Stimulated activated effector memory CD8-positive, alpha-beta T cell treated with anti-CD3 and anti-CD28 coated beads, Interleukin-12 subunit alpha, Interleukin-12 subunit beta, amount 100 ng/mL, for 72 hours (primary cell): ENCODE data around the gene MCAM.

ENCODE experiments used
- ATAC-seq: fragments of 150-1000 bp; cut with Tn5 transposase; 2 replicates; pipeline ENCODE4 v1.10.0; 2021
- DNase-seq, 2 donors: peaks; one replicate each; pipeline ENCODE4 v3.0.0; 2021 to 2022; ENCODE audit warnings: low spot score in 2 of 2
- H3K27ac Mint-ChIP-seq: one replicate; pipeline ENCODE4 v1.8.0; 2022; ENCODE audit warnings: mild to moderate bottlenecking, mixed read lengths
- H3K36me3 Mint-ChIP-seq: one replicate; pipeline ENCODE4 v1.8.0; 2022; ENCODE audit warnings: mild to moderate bottlenecking, mixed read lengths
- H3K4me1 Mint-ChIP-seq: one replicate; pipeline ENCODE4 v1.8.0; 2022; ENCODE audit warnings: mixed read lengths
- H3K4me3 Mint-ChIP-seq: one replicate; pipeline ENCODE4 v1.8.0; 2022; ENCODE audit warnings: mild to moderate bottlenecking, mixed read lengths
- H3K9me3 Mint-ChIP-seq: one replicate; pipeline ENCODE4 v1.8.0; 2022; ENCODE audit warnings: mixed read lengths

Gene MCAM

DNA sequence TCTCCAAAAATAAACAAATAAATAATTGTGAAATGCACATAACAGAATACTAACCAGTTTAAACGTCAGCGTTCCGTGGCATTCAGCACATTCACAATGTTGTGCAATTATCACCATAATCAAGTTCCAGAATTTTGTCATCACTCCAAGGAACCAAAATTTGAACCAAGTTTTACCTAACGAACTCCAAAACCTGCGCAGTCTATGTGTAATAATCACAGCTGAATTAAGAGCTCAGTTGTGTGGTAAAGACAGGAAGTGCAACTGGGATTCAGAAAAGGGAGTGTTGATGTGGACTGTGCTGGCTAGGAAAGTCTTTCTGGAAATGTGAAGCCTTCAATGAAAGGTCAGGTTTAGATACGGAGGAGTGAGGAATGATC, 5.4 kb upstream of the MCAM start:
- H3K4me3 Mint-ChIP-seq, result peak overlapping the region; percentile 82
- DNase-seq (no peak), ATAC-seq (no peak)
- H3K9me3 Mint-ChIP-seq, result no peaks in the 10 kb centered on the region
- peaks cover 5% of the 10 kb centered on the region for H3K36me3 Mint-ChIP-seq
- no peak overlapping the region for H3K27ac Mint-ChIP-seq
- peaks cover 36% of the 10 kb centered on the region for H3K4me1 Mint-ChIP-seq

DNA sequence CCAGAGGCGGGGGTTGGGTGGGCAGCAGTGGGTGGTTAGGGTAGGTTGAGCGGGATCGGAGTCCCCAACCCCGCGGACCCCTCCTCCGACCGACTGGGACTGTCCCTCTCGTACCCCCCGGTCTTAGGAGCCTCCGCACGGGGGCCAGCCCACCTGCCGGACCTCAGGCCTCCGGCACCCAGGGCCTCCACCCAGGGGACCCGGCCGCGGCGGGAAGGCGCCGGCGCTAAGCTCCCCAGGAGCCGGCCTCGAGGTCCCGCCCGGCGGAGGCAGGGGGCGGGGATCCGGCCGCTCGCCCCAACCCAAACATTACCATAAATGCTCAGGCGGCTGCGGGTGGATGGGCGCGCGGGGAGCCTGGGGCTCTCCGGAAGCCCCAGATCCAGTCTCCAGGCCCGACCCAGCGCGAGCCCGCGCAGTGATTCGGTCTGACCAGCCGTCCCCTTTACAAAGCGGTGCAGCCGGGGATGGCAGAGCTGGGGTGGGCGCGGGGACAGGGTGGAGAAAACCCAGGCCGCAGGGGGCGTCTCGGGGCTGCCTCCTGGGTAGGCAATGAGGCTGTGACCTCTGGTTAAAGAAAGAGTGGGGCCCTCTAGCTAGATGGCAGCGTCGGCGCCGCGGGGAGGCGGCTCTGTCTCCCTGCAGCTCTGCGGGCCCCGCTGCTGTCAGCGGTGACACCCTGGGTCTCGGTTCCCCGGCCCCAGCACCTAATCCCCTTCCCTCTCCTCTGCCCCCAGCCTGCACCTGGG, 4.0 kb upstream of the MCAM start:
- Mint-ChIP-seq H3K27ac (peak overlapping the region; percentile 94), H3K9me3 (no peaks in the 10 kb centered on the region), H3K4me1 (peaks cover 37% of the 10 kb centered on the region), H3K4me3 (peak overlapping the region; percentile 82), H3K36me3 (peaks cover 5% of the 10 kb centered on the region)
- ATAC-seq, result peak; percentile 73
- DNase-seq, result peak; percentile 59 to 85

DNA sequence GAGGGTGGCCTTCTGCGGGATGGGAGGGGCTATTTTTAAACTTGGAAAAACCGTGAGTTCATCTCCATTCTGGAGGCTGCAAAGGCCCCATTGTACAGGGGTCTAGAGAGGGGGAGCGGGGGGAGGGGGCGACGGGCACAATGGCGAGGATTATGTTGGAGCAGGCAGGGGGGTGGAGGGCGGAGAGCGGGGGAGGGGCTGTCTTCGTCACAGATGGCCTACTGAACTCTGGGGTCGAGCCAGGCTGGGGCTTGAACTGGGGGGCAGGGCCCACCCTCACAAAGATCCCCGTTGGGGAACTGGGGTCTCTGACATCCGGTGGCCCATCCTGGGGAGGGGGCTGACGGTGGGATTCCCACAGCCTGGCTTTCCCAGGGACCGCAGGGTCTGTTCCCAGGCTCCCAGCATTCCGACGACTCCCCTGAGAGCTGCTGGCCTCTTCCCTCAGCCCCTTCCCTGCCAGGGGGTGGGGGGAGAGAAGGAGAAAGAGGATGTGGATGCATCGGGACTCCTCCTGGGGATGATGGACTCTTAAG, 3.4 kb upstream of the MCAM start:
- H3K9me3 Mint-ChIP-seq, result no peaks in the 10 kb centered on the region
- ATAC-seq, result no peak

DNA sequence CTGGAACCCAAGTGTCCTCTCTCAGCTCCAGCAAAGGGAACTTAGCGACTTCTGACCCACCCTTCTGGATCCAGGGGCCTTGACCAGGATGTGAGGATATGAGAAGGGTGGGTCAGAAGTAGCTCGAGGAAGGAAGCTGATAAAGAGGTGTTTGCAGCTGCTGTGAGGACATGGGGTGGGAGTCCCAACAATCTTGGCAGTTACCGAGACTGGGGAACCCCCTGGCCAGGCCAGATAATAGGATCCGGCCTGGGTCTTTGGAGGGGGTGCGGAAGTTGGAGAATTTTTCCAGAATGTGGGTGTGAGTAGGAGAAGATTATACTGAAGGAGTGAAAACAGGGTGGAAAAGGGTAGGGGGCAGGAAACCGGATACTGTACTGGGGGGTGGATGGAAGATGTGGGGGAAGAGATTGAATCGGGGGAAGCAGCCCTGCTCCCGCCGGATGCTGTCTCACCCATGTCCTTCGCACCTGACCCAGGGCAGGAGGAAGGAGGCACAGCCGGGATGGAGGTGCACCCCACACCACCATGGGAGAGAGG, 2.8 kb upstream of the MCAM start:
- no peak for ATAC-seq
- H3K27ac Mint-ChIP-seq, result peak overlapping the region; percentile 77
- peaks cover 47% of the 10 kb centered on the region for H3K4me1 Mint-ChIP-seq
- no peaks in the 10 kb centered on the region for H3K9me3 Mint-ChIP-seq
- H3K4me3 Mint-ChIP-seq, result peak overlapping the region; percentile 82
- no peak for DNase-seq
- H3K36me3 Mint-ChIP-seq, result peaks cover 5% of the 10 kb centered on the region

More for the DNA sequence above, 3.4 kb upstream of the MCAM start:
- peak overlapping the region; percentile 77 for H3K27ac Mint-ChIP-seq
- peak overlapping the region; percentile 82 for H3K4me3 Mint-ChIP-seq
- H3K36me3 Mint-ChIP-seq, result peaks cover 5% of the 10 kb centered on the region
- H3K4me1 Mint-ChIP-seq, result peaks cover 43% of the 10 kb centered on the region
- DNase-seq, result no peak

DNA sequence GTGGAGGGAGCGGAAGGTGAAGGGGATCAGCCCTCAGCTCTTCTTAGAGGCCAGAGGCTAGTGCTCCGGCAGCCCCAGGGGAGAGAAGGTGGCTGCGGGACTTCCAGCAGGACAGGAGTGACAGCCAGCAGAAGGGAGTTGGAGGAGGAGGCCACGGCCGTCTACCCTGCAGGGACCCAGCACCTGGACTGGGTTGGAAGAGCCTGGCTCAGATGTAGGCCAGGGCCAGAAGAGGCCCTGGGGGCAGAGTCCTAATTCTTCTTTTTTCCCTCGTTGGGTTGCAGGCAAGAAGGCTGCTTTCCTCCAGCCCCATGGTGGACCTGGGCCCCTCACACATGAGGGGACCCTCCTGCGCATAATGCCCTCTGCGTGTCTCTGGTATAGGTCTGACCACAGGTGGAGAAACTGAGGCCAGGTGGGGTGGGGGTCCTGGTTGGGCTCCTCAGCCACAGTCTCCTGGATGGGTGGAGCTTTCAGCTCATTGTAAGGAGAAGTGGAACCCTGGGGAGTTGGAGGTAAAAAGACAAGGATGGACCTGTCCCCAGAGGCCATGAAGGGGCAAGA, 2.3 kb upstream of the MCAM start:
- Mint-ChIP-seq H3K27ac (peak overlapping the region; percentile 82), H3K36me3 (peaks cover 5% of the 10 kb centered on the region), H3K4me1 (peaks cover 50% of the 10 kb centered on the region), H3K4me3 (peak overlapping the region; percentile 82), H3K9me3 (no peaks in the 10 kb centered on the region)
- ATAC-seq (no peak), DNase-seq (no peak)

DNA sequence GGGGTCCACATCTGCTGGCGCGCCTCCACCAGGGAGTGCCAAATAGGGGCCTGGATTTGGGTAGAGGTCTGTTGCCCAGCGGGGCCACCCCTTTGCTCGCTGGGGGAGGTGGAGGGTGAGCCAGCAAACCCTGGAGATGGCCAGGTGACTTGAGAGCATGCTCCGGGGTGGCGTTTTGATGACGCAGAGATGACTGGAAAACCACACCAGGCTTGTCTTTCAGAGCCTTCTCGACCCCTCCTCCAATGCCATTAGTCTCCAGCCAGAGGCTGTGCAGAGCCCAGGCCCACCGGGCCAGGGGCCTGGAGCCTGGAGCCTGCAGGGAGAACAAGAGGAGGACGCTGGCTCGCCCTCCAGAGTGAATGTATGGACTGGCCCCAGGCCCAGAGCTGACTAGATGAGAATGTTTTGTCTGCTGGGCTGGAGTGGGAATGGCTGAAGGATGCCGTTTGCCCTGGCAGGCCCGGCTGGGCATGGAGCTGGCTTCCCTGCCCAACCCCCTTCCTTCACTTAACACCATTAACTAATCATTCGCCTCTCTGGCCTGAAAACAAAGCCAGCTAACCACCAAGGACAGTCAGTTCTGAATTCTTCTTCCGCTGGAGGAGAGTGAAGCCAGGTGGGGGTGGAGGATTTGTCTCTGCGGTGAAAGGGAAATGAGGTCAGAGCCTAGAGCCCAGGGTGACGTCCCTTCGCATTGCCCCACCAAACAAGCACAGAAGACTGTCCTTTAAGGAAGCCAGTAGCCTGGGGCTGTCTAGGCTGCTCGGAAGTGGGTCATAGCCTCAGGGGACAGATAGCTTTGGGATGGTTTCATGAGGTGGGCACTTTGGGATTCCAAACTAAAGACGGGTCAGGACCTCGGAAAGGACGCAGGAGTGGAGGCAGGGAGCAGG, 1.6 kb upstream of the MCAM start:
- DNase-seq (no peak), ATAC-seq (peak; percentile 71)
- H3K27ac Mint-ChIP-seq, result peak overlapping the region; percentile 82

DNA sequence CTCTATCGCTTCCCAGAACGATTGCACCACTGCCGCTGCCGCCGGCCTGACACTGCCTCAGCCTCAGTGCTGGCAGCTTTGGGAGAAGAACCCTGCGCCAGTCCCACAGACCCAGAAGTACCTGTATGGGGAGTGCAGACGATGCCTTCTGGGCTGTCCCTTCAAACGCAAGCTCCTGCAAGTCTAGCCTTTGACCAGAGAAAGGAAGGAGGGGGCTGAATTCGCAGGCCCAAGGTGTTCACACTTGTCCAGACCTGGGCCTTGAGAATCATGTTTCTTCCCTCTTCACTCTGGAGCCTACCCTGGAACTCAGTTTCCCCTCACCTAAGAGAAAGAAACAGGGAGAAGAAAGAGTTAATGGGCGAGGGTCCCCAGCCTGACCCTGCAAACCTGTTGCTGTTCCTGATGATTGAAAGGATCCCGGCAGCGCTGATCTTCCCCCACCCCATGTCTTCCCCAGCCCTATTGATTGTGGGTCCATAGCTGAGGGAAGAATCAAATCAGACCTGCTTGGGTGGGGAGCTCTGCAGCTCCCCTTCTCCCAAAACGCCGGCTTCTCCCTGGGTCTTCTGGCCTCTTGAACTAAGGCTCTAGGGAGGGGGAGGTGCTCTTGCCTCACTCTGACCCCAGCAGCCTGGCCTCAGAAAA, 786 bp upstream of the MCAM start:
- Mint-ChIP-seq H3K9me3 (no peaks in the 10 kb centered on the region), H3K4me1 (peaks cover 41% of the 10 kb centered on the region), H3K4me3 (peak overlapping the region; percentile 82), H3K27ac (no peak overlapping the region), H3K36me3 (peaks cover 5% of the 10 kb centered on the region)
- ATAC-seq (no peak), DNase-seq (no peak)

More for the DNA sequence above, 1.6 kb upstream of the MCAM start:
- peaks cover 46% of the 10 kb centered on the region for H3K4me1 Mint-ChIP-seq
- H3K36me3 Mint-ChIP-seq, result peaks cover 5% of the 10 kb centered on the region
- H3K4me3 Mint-ChIP-seq, result peak overlapping the region; percentile 82
- H3K9me3 Mint-ChIP-seq, result no peaks in the 10 kb centered on the region

DNA sequence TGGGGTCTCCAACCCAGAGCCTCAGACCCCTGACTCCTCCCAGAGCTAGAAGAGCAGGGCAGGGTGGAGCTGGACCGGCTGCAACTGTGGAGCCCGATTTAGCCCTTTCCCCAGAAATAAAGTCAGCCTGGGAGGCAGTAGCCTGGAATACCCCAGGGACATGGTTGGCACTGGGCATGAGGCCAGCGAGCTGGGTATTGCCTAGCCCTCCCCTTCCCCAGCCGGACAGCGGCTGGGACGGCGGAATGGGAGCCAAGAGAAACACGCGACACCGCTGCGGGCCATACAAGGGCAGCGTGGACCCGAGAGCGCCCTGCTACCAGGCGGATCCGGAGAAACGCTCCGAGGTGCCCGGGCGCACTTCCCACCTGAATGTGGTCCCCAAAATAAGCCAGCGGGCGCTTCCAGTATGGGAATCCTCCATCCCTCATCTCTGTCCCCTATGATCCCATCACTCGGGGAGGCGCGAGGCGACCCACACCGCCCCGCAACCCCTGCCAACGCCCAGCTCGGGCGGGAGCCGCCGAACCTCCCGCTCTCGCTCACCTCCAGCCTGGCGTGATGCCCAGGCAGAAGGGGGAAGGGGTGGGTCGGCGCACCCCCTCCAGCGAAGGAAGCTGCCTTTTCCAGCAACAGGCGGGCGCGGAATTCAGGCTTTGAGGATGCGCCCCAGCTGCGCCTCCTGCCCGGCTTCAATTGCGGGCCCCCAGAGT, 758 bp downstream of the MCAM start:
- Mint-ChIP-seq H3K27ac (peak overlapping the region; percentile 73), H3K36me3 (peaks cover 11% of the 10 kb centered on the region), H3K9me3 (no peaks in the 10 kb centered on the region), H3K4me3 (peak overlapping the region; percentile 77), H3K4me1 (peaks cover 36% of the 10 kb centered on the region)
- ATAC-seq (no peak), DNase-seq (no peak)

DNA sequence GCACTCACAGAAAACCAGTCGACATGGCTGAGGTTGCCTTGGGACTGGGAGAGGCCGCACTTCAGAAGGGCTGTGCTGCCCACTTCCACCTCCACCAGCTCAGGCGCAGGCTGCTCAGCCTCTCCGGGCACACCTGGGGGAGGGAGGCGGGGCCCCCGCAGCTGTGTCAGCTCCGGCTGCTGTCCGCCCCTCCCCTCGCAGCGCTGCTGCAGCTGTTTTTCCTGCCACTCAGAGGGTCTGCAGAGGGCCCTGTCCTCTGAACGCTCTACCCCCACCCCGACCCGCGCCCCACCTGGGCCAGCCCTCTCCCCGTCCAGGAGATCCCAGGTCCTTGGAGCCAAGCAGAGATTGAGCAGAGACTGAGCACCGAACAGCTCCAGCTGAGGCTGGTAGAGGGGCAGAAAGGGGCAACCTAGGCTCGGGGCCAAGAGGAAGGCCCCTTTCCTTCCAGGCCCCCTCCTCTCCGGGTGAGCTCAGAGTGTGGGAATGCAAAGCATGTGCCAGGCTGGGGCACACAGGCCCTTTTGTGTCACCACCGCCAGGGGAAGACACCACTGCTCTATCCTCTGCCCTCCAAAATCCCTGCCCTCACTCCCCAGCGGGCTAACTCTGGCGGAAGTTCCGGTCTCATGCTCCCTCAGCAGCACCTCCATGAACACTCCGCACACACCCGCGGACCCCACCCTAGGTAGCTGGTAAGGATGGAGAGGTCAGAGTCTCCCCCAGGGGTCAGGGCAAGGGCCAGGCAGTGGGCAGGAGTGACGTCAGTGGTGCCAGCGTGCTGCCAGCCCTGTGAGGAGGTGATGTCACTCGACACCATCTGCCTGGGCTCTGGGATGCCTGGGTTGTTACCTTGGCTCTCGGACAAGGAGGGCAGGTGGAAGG, 1.6 kb downstream of the MCAM start:
- Mint-ChIP-seq H3K4me1 (peaks cover 35% of the 10 kb centered on the region), H3K4me3 (peak overlapping the region; percentile 77), H3K9me3 (no peaks in the 10 kb centered on the region), H3K27ac (peak overlapping the region; percentile 73), H3K36me3 (peaks cover 16% of the 10 kb centered on the region)
- DNase-seq (no peak), ATAC-seq (peak; percentile 62)

DNA sequence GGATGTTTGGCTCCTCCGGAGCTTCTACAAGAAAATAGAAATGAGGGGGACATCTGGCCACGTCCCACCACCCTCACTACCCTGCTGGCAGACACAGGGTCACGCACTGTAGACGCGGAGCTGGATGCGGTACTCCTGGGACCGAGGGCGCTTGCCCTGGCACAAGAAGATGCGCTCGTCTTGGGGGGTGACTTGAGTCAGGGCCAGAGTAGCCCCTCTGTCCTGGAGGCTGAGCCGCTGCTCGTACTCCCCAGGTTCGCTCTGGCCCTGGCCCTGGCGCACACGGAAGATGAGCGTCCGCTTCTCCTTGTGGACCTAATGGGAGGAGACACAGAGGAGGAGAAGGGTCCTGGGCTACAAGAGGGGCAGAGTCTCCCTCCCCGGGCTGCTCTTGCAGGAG, 2.2 kb downstream of the MCAM start:
- Mint-ChIP-seq H3K4me1 (peaks cover 32% of the 10 kb centered on the region), H3K9me3 (no peaks in the 10 kb centered on the region), H3K4me3 (peak overlapping the region; percentile 77), H3K36me3 (peaks cover 16% of the 10 kb centered on the region), H3K27ac (no peak overlapping the region)
- ATAC-seq, result no peak
- no peak for DNase-seq

DNA sequence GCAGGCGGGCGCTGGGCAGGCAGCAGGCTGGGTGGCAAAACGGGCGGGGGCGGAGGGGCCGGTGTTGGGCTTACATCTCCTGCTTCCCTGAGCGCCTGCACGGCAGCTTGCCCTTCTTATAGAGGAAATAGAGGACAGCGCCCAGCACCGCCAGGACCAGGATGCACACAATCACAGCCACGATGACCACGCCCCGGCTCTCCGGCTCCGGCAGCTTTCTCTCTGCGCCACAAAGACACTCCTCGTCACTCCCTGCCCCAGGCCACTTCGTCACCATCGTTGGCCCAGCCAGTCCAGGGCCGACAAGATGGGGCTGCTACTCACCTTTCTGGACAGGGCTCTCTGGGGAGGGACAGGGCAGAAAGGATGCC, 6.3 kb downstream of the MCAM start:
- H3K4me1 Mint-ChIP-seq, result peaks cover 22% of the 10 kb centered on the region

DNA sequence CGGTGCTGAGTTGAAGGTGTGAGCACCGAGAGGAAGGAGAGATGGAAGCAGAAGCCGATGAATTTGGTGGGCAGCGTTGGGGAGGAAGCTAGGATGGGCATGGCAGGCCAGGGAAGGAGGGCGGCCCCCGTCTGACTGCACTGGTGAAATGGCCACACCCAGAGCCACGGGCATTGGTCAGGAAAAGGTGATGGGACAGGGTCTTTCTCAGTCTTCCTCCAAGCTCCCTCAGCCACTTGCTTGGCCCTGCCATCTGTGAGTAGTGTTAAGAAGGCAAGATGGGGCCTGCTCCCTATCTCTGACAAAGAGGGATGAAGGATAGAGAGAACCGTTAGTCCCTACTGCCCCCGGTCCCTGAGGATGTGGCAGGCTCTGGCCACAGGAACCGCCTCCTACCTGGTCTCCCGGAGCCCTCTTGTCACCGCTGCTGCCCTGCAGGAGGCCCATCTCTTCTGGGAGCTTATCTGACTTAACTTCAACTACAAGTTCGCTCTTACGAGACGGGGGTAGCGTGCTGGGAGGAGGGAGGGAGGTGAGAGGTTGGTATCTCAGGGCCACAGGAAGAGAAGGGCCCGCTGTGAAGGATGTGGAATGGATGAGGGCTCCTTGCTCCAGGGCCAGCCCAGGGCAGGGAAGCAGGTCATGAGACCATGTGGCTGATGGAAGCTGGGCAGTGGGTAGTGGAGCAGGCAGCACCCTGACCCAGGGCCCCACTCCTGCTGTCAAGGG, 6.8 kb downstream of the MCAM start:
- Mint-ChIP-seq H3K9me3 (no peaks in the 10 kb centered on the region), H3K36me3 (peaks cover 24% of the 10 kb centered on the region), H3K27ac (peak overlapping the region; percentile 57), H3K4me3 (no peak overlapping the region), H3K4me1 (peaks cover 21% of the 10 kb centered on the region)
- ATAC-seq, result no peak
- DNase-seq, result no peak

More for the DNA sequence above, 6.3 kb downstream of the MCAM start:
- no peak overlapping the region for H3K27ac Mint-ChIP-seq
- no peak for DNase-seq
- ATAC-seq, result no peak
- H3K4me3 Mint-ChIP-seq, result no peak overlapping the region
- no peaks in the 10 kb centered on the region for H3K9me3 Mint-ChIP-seq
- H3K36me3 Mint-ChIP-seq, result peaks cover 24% of the 10 kb centered on the region

DNA sequence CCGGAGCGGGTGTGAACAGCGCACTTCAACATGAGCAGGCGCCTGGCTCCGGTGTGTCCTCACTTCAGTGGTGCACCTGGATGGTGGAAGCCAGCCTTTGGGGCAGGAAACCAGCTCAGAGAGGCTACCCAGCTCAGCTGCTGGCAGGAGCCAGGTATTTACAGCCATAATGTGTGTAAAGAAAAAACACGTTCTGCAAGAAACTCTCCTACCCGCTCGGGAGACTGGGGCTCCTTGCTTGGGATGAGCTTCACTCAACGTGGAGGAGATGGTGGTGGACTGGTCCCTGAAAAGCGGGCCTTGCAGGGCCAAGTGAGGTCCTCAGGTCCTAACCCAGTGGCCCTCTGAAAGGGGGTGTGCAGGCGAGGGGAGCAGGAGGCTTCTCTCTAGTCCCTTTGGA, 7.5 kb downstream of the MCAM start:
- Mint-ChIP-seq H3K4me1 (peaks cover 18% of the 10 kb centered on the region), H3K4me3 (no peak overlapping the region), H3K9me3 (no peaks in the 10 kb centered on the region), H3K36me3 (peaks cover 31% of the 10 kb centered on the region), H3K27ac (peak overlapping the region; percentile 57)
- ATAC-seq (no peak), DNase-seq (no peak)
